DMS79 (cell line): ENCODE results near the gene SNX25.
"Not testable (repeated sequence)": the region's sequence is repeated elsewhere in the genome, so short reads cannot be mapped to it uniquely, and the experiment has no call there.

Experiments
- DNase-seq: peaks from one replicate; lab custom pipeline; 2025; lab: John Stamatoyannopoulos, UW

The SNX25 gene

DNA sequence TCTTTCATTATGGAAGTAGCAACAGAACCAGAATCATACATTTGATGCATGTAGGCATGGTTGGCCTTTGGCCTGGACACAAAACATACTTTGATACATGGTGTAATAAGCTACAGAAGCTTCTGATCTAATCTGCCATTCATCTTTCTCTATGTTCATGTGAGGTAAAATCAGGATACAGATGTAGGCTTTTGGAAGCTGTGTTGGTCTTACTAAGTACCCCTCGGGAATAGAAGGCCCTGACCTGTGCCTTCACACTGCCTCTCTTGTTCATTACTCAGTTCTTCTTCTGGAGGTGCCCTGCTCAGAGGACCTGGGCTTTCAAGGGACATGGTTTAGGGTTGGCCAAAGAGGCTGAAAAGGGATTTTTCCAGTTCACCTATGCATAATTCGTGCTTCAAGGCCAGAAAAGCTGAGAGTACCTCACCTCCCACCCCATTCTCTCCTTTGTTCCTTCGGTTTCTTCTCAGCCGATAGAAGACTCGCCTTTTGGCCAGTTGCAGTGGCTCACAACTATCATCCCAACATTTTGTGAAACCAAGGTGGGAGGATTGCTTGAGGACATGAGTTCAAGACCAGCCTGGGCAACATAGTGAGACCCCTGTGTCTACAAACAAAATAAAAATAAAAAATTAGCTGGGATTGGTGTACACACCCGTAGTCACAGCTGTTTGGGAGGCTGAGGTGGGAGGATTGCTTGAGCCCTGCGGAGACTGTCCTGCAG, 25.9 kb downstream of the SNX25 start:
- no peak for DNase-seq

DNA sequence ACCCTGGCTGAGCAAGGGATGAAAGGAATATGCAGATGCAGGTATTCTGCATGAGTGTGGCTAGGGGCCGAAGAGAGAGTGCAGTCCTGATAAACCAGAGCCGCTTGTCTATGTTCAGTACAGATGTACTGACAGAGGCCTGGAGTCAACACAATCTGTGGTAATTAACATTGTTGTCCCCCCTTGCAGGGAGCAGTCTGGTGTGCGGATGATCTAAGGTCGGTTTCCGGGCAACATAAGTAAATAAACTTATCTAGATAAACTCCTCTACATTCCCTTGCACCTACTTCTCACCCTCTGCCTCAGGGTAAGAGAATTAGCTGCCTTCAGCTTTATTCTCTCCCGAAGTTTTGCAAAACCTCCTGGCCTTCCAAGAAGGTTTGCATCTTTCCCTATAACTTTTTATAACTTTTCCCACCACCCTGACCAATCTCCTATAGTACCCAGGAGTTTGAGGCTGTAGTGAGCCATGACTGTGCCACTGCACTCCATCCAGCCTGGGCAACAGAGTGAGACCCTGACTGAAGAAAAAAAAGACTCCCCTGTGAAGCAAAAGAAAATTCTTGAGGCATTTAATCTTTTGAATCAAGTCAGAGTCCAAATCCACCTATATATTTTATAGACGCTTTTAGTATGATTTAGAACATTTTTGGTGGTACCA, 26.6 kb downstream of the SNX25 start:
- DNase-seq, result no peak

DNA sequence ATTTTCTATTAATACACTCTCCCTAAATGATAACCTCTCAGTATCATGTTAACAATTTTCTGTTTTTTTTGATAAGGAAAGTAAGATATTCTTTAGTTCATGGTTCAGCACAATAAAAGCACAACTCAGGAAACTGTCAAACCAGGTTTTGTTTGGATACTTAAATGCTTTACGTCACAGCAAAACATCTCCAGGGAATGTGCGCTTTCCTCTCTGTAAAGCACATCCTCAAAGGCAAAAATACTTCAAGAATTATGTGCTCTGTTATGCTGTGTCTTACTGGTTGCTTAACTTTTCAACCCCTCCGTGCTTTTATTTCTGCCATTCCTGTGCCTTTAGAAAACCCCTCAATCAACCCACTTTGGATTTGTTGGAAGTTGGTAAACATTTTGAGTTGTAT, 27.8 kb downstream of the SNX25 start:
- no peak for DNase-seq

DNA sequence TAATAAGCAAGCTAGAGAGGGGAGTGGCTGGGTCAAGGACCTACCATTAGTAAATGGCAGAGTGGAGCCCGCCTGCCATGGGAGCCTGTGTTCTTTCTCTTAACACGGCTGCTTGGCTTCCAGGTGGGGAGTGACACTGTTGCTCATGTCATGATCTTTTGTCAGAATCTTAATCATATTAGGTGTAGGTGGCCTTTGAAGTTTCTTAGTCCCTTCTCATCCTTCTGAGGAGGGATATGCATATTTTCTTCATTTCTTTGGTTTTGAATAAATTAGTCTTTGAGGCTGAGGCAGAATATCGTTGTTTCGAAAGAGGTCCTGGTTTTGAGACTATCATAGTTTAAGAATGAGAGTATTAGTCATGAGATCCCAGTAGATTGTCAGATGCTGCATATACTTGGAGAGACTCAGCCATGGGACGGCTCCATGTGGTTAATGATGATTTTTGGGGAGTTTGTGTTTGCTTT, 28.9 kb downstream of the SNX25 start:
- no peak for DNase-seq

DNA sequence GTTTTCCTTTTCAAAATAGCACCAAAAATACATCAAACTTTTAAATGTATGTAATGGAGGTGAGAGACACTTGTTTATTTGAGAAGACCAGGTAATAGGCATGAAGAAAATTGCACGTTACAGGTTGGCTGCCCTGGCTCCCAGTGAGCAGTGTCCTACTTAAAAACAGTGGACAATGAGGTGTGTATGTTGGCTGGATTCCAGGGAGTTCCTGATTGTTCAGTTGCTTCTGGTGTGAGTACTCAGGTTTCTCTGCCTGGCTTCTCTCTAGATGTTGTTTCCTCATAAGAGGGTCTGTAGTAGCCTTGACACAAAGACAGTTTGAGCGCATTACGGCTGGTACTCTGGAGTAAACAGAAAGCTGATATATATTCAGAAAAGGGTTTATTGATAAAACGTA, 29.4 kb downstream of the SNX25 start:
- no peak for DNase-seq

DNA sequence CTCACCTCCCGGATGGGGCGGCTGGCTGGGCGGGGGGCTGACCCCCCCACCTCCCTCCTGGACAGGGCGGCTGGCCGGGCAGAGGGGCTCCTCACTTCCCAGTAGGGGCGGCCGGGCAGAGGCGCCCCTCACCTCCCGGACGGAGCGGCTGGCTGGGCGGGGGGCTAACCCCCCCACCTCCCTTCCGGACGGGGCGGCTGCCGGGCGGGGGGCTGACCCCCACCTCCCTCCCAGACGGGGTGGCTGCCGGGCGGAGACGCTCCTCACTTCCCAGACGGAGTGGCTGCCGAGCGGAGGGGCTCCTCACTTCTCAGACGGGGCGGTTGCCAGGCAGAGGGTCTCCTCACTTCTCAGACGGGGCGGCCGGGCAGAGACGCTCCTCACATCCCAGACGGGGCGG, 31.1 kb downstream of the SNX25 start:
- not testable (repeated sequence) for DNase-seq

DNA sequence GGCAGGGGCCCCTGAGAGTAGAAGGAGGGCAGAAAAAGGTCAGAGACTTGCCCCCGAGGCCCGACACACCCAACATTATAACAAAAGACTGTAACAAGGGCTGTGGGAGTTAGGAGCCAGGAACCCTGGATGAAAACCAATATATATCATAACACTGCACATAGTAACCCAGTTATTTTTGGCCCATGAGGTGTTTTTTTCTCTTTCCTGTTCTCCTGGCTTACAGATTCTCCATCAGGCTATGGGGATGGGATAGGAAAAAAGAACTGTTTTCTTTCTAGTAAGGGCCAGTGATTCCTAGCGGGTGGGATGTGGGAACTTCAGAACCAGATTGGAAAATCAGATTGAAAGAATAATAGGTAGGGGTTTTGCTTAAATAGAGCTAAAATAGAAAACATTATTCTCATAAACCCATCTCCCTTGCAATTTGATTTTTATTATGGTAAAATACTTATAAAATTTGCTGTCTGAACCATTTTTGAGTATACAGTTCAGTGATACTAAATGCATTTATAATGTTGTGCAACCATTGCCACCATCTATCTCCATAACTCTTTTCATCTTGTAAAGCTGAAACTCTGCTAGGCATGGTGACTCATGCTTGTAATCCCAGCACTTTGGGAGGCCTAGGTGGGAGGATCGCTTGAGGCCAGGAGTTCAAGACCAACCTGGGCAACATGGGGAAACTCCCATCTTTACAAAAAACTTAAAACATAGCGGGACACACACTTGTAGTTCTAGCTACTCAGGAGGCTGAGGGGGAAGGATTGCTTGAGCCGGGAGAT, 33.5 kb downstream of the SNX25 start:
- no peak for DNase-seq

DNA sequence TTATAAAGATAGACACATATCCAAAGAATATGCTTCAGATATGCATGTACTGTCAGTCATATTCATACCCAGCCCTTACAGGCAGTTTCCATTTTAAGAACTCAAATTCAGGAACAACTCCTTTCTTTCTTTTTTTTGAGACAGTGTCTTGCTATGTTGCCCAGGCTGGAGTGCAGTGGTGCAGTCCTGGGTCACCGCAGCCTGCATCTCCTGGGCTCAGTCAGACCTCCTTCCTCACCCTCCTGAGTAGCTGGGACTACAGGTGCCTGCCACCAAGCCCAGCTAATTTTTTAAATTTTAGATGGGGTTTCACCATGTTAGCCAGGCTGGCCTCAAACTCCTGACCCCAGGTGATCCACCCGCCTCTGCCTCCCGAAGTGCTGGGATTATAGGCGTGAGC, 34.5 kb downstream of the SNX25 start:
- DNase-seq, result no peak

DNA sequence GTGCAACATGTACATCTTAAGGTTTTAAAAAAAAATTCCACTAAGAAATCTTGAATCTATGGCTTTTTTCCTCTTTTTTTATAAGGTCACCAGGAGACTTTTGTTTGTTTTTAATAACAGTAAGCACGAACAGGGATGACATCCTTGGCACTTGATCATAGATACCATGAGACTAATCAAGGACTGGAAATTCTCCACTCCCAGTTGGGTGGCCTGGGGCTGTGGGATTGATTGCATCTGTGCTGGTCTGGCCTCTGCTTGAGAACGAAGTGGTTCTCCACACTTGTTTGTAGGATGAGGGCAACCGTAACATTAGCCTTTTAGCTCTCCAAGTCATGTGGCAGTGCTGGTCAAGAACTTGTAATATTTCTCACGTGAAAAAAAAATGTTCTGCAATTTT, 35.4 kb downstream of the SNX25 start:
- no peak for DNase-seq

DNA sequence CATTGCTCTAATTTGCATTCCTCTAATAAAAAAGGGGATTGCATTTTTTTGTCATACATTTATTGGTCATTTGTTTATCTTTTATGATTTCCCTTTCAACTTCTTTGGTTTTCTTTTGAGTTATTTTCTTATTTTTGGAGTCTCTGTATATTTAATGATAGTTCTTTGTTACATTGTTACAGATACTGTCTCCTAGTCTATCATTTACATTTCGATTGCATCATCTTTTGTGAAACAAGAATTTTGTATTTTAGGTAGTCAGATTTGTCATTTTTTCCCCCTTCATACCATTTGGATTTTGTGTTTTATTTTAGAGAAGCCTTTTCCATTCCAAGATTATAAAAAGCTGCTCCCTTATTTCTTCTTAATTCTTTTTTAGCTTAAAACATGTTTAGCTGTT, 37.1 kb downstream of the SNX25 start:
- DNase-seq, result no peak

DNA sequence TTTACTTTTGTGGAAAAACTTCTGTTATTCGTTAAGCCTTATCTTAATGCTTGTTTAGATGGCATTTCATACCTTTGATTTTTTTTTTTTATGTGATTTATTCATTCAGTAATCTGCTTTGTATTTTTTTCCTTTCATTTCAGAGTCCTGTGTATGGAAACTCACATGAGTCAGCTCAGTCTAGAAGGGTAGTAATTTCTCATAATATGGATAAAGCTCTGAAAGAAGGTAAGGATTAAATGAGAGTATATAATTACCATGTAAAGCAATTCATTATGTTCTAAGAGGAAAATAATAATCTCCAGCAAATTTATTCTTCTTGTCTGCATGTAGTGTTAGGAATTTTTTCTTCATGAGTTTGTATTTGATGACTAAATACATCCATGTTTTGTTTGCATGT, 37.8 kb downstream of the SNX25 start:
- DNase-seq, result no peak

DNA sequence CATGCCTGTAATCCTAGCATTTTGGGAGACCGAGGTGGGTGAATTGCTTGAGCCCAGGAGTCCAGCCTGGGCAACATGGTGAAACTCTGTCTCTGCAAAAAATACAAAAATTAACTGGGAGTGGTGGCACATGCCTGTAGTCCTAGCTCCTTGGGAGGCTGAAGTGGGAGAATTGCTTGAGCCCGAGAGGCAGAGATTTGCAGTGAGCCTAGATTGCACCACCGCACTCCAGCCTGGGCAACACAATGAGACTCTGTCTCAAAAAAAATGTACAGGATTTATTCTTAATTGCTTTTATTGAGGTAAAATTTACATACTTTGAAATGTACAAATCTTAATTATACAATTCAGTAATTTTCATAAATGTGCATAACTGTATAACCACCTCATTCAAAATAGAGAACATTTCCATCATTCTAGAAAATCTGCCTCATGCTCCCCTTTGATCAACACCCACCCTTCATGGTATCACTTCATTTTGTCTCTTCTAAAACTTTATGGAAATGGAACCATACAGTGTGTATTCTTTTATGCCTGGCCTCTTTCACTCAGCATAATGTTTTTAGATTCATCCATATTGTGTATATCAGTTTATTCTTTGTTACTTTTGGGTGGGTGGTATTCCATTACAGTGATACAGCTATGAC, 39.1 kb downstream of the SNX25 start:
- no peak for DNase-seq

DNA sequence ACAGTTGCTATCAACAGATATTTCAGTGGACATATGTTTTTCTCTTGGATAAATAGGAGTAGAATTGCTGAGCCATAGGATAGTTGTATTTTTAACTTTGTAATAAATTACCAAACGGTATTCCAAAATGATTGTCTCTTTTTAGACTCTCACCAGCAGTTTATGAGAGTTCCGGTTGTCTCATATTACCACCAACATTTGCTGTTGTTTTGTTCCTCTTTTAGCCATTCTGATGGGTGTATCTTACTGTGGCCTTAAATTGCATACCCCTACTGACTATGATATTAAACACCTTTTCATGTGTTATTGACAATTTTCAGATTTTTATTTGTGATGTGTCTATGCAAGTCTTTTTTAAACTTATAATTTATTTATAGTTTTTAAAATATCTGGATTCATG, 39.7 kb downstream of the SNX25 start:
- DNase-seq, result no peak

DNA sequence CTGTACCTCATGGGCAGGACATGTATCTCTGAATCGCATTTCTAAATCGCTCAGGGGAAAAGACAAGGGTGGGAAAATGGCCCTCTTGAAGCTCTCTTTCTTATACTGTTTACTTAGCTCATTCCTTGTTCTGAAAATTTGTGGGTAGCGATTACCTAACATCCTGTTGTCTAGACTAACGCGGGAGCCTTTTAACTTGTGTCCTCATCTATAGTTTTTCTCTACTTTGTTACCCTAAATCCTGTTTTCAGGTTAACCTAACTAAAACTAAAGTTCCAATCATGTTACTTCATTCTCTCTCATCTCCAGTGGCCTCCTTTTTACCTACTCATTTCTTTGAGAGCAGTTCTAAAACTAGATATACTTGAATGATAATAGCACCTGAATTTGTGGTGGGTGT, 45.0 kb downstream of the SNX25 start:
- DNase-seq, result no peak

DNA sequence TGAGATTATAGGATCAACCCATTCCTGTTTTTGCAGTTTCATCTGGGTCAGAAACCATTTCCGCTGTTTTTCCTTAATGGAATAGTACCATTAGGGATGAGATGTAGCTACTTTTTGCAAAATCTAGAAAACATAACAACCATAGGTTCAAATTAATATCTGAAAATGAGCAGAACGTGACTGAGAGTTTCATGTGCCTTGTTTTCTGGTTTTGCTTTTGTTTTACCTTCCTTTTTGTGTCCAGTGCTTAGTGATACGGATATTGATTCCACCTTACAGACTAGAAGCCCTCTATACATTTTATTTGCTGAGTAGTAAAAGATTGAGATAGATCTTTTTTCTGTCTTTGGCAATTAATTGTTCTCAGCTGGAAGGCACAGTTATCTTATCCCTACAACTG, 46.5 kb downstream of the SNX25 start:
- DNase-seq, result no peak

DNA sequence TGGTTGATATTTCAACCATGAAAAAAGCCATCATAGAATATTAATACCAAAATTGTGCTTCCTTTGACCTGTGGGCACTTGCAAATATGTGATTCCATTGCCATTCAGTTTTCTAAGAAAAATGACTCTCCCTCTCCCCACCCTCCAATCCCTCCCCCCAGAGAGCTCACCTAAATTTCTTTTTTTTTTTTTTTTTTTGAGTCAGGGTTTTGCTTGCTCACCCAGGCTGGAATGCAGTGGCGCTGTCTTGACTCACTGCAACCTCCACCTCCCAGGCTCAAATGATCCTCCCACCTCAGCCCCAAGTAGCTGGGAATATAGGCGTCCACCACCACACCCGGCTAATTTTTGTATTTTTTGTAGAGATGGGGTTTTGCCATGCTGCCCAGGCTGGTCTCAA, 47.0 kb downstream of the SNX25 start:
- no peak for DNase-seq

DNA sequence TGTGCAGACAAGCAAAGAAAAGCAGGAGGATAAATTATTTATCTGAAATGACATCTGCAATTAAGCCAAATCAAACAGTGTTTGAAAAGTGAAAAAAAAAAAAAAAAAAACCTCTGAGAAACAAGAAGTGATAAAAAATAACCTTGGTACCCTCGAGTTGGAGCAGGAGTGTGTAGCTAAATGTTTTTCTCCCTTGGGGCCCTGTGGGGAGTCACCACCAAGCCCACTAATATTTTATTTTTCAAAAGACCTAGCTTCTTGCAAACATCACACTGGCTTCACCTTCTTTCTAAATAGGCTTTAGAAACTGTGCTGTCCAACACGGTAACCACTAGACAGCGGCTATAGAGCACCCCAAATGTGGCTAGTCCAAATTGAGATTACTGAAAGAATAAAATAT, 47.7 kb downstream of the SNX25 start:
- DNase-seq, result no peak

DNA sequence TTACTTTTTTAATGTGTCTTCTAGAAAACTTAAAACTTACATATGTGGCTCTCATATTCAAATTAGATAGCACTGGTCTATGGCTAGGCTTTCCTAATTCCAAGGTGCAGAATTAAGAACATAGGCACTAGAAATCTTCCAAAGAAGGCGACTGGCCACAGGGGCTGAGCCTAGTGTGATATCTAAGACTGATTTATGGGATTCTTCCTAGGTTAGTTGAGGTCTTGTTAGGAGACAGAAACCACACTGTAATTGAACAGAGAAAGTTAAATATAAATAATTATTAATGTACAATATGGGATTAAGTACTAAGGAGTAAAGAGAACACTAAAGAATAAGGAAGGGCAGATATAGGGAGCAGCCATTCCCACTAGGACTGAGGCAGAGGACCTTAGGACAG, 48.3 kb downstream of the SNX25 start:
- no peak for DNase-seq

DNA sequence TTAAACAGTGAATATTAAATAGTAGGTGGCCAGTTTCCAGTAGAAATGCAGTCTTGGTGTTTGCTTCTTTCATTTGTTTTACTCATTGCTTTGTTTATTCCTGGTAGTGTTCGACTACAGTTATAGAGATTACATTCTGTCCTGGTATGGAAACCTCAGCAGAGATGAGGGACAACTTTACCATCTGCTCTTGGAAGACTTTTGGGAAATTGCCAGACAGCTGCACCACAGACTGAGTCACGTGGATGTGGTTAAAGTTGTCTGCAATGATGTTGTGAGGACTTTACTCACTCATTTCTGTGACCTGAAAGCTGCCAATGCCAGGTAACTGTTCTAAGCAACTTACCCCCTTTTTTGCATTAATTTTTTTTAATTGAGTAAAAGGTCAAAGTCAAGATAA, 49.3 kb downstream of the SNX25 start:
- not testable (repeated sequence) for DNase-seq

DNA sequence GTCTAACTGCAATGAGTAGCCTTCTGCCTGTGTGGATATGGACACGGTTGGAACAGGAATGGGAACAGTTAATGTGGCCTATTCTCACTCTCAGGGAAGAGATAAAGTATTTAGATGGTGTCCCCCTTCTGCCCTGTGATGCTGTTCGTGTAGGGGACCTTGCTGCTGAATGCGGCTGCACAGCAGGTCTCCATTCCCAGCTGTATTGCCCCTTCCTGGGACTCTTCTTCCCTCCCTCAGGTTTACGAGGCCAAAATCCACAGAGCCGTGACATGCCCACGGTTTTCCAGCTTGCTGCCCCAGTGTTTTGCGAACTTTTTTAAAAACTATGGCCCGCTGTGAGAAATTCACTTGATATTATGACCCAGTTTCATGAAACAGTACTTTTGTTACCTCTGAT, 50.3 kb downstream of the SNX25 start:
- DNase-seq, result no peak

DNA sequence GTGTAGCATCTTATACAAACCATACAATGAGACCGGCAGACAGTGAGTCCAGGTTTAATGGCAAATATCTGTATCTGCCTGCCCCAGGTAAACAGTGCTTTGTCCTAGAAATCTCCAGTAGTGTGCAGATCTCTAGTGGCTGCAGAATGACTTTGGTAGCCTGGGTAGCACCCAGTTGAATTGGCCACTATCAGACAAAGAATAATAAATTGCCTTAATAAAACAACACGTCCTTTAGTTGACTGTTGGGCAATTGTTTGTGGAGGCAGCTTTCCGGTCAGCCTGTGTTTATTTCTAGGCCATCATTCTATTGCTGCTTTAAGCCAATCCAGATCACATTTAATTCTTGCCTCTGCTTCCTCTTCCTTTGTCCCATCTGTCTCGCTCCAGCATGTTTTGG, 52.5 kb downstream of the SNX25 start:
- no peak for DNase-seq

DNA sequence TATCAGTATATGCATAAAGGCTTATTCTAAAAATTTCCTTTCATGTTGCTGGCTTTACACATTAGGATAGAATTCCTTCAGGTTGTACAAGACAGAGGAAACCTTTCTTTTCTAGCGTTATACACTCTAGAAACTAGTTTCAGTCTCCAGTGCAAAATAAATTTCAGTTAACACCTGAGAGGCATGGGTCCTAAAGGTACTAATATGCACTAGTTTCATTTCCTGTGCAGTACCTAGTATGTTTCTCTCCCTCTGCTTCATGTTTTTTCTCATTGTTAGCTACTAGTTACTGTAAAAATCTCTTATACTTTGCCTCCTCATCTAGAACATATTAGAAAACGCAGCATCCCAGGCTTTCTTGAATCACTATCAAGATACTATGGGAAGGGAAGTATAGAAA, 54.0 kb downstream of the SNX25 start:
- DNase-seq, result no peak

DNA sequence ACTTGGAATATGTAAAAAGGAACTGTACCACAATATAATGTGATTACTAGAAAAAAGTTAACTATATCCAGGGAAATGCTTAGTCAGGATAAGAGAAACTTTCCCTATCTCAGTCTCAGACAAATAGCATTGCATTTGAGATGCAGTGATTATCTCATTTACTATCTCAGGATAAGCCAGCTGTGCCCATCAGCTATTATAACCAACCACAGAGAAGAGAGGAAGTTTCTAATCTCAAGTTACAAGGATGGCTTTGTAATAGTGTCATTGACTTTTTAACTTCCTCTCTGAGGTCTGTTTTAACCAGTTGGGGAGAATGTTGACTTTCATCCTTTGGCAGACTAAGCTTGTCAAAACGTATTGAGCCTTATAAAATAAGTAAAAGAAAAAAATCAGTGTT, 56.5 kb downstream of the SNX25 start:
- no peak for DNase-seq
